Stimulated activated naive CD4-positive, alpha-beta T cell (primary cell): ENCODE measurements around the gene DEFB118.
"Not testable (repeated sequence)": the region's sequence is repeated elsewhere in the genome, so short reads cannot be mapped to it uniquely, and the experiment has no call there.

Experiments used
- DNase-seq, 6 experiments: peaks; one replicate each; lab custom pipeline; 2025; lab: John Stamatoyannopoulos, UW

The DEFB118 gene, protein sequence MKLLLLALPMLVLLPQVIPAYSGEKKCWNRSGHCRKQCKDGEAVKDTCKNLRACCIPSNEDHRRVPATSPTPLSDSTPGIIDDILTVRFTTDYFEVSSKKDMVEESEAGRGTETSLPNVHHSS

DNA sequence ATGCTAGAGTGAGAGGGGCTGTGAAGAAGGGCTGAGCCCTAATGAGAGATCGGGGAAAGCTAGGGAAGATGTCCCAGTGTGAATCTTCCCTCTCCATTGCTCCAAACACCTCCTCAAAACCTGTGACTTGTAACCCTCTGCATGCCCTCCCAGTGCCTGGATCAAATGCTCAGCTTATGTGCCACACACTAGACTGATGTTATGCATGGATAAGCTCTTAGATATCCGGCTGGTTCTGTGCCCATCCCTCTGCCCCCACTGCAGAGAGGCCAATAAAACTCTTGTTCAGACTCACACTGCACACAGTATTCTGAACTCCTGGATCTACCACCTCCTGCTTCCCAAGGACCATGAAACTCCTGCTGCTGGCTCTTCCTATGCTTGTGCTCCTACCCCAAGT lies at the start of gene DEFB118:
TSS of gene DEFB118 (plus strand) at position 301 of the 400 bp plus-strand sequence. CDS start at position 351, 50 bp downstream.
- no peak for DNase-seq

DNA sequence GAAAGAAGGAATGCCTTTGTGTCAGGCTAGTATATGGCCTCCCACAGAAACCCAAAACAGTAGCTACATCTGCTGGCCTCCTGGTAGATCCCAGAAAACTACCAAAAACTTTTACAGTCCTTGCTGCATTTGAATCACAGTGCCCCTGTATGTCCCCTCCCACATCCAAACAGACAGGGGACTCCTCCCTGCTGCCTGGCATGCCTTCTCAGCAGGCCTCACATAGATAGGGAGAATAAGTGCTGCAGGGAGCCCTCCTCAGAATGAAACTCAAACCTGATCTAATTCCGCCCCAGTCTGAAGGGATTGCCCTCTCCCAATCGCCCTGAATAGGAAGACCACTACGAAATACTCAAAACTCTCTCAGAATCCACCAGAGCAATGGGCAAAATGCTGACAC lies 45.9 kb upstream of the DEFB118 start:
- no peak for DNase-seq

DNA sequence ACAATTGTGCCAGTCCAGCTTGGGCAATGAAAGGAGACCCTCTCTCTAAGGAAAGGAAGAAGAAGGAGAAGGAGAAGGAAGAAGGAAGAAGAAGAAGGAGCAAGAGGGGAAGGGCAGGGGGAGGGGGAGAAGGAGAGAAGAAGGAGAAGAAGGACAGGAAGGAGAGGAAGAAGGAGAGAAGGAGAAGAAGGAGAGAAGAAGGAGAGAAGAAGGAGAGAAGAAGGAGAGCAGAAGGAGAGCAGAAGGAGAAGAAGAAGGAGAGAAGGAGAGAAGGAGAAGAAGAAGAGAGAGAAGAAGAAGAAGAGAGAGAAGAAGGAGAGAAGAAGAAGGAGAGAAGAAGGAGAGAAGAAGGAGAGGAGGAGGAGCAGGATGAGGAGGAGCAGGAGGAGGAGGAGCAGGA lies 37.5 kb upstream of the DEFB118 start:
- no peak for DNase-seq

DNA sequence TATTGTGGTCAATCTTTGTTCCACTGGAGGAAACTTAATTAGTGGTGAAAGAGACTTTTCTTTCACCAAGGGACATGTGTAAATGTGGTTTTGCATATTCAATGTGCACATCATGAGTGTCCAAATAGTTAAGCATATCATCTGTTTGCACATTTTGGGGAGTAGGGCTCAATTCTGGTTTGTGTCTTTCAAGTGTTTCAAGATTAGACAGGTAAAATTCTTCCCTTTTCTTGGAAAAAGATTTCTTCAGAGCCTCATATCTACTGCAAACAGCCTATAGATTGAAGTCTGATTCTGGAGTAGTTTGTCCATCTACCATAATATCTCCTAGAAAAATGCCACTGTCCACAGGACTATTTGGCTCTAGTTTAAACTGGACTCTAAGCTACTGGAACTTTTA lies 26.9 kb upstream of the DEFB118 start:
- DNase-seq: no peak

DNA sequence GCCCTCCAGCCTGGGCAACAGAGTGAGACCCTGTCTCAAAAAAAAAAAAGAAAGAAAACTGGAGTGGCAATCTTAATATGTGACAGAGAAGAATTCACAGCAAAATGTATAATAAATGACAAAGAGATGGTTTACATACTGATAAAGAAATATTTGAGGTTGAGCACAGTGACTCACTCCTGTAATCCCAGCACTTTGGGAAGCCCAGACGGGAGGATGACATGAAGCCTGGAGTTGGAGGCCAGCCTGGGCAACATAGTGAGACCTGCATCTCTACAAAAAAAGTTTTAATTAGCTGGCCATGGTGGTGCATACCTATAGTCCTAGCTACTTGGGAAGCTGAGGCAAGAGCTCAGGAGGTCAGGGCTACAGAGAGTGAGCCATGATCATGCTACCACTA lies 12.4 kb upstream of the DEFB118 start:
- DNase-seq: no peak

DNA sequence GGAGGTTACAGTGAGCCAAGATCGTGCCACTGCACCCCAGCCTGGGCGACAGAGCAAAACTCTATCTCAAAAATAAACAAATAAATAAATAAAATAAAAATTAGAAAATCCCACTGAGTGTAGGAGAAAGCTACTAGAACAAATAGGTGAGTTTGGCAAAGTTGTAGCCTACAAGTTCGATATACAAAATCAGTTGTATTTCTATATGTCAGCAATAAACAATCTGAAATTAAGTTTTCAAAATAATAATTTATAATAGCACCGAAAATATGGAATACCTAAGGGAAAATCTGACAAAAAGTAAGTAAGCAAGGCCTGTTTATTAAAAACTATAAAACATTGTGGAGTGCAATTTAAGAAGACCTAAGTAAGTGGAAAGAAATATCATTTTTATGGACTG lies 5.1 kb upstream of the DEFB118 start:
- DNase-seq: no peak

DNA sequence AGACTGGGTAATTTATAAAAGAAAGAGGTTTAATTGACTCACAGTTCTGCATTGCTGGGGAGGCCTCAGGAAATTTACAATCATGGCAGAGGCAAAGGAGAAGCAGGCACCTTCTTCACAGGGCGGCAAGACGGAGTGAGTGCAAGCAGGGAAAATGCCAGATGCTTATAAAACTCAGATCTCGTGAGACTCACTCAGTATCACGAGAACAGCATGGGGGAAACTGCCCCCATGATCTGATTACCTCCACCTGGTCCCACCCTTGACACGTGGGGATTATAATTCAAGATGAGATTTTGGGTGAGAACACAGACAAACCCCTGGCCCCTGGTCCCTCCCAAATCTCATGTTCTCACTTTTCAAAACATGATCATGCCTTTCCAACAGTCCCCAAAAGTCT lies 4.1 kb upstream of the DEFB118 start:
- DNase-seq: not testable (repeated sequence)

DNA sequence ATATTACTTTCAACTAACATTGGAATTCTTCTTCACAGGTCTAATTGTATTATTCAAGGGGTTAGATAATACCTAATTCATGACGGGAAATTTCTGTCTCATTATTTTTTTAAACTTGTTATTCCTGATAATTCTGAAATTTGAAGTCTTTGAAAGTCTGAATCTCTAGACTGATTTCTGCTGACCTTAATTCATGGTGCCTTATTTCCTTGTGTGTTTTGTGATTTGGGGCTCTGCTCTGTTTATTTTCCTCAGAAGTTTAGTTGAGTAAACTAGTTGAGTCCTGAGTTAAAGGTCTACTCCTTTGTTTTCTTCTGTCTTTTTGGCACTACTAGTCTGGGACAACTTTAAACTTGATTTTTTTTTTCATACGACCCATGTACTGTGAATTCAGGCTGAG lies 5.9 kb downstream of the DEFB118 start:
- DNase-seq: no peak

DNA sequence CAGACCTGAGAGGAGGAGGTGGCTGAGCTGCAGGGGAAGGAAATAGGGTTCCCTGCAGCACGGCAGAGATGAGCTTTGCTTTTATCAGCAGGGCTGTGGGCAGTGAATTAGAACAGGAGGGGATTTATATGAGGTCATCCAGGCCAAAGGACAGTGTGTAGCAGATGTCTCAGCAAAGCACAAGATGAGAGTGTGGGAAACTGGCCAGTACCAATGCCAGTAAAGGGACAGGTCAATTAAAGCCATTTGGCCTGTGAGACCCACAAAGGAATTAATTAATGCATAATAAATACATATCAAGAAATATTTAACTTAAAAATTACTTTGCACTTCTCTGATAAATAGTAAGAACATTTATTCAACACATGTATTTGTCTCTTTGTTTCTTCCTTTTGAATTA lies 22.1 kb downstream of the DEFB118 start, which contains the start of gene DEFB119:
TSS of gene DEFB119 (minus strand) at position 101 of the 400 bp plus-strand sequence. CDS start 107 bp downstream, outside the sequence.
- no peak for DNase-seq

DNA sequence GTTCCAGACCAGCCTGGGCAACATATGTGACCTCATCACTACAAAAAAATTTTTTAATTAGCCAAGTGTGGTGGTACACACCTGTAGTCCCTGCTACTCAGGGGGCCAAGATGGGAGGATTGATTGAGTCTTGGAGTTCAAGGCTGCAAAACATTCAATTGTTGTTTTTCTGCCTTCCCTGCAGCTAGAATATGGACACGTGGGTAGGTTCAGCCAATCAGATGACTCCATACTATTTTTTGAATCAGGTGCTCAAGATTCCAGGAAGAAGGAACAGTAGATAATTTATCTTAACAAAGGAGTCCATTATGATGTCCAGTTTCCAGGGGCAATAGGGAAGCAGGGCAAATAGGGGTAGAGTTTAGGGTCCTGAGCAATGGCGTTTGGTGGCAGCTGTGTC lies 24.4 kb downstream of the DEFB118 start:
- DNase-seq: no peak

DNA sequence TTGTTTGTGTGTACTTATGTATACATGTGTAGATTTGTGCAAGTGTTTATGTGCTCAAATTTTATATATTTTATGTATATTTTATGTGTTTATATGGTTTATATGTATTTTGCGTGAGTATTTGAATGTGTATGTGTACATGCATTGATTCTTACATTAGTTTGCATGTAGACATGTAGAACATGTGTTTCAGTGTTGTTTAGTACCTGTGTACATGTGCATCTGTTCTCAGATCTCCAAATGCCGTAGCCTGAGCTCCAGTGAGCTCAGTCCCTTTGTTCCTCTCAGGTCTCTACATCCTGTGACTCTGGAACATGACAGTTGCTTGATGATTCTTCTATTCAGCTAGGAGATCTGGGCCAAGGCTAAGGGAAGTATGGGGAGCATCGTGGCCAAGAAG lies 26.5 kb downstream of the DEFB118 start:
- DNase-seq: no peak

DNA sequence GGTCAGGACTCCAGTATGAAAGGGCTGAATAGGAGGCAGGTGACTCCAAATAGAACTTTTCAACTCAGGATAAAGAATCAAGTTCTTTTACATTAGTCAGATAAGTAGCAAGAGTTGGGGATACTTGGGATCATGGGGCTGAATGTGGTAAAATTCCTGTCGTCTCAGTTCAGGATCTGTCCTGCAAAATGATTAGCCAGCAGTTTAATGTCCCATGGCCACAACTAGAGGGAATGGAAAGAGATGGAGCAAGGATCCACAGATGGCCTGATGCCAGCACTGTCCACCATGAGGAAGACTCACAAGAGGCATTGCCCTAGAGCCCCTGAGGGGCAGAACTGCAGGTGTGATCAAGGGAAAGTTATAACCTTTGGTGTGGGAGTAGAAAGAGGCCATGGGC lies 35.5 kb downstream of the DEFB118 start:
- no peak for DNase-seq

DNA sequence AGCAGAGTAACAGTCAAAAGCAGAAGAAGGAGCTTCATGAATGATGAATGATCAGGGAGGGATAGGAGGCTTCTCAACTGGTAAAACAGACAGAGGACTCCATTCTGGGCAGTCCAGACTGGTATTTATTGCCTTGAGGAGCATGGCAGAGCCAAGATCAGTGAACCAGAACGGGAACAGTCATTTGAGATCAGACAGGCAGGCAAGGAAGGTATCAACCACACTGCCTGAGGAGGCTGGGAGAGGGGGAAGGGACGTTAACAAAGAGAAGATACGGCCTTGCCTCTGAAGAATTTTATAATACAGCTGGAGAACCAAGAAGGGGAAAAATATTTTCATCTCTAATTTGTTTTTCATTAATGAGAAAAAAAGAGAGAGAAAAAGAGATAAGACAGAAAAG lies 37.7 kb downstream of the DEFB118 start, which contains the start of gene DEFB121:
TSS of gene DEFB121 (minus strand) at position 101 of the 400 bp plus-strand sequence. CDS start at position 38, 63 bp downstream.
- DNase-seq: no peak

DNA sequence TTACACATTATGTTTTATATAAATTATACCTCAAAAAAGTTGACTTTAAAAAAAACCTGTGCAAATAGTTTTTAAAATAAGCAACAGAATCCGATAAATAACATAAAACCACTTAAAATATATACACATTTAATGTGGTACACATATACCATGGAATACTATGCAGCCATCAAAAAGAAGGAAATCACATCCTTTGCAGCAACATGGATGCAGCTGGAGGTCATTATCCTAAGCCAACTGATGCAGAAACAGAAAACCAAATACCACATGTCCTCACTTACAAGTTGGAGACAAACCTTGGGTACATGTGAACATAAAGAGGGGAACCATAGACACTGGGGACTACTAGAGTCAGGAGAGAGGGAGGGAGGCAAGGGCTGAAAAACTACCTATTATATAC lies 41.6 kb downstream of the DEFB118 start:
- no peak for DNase-seq

DNA sequence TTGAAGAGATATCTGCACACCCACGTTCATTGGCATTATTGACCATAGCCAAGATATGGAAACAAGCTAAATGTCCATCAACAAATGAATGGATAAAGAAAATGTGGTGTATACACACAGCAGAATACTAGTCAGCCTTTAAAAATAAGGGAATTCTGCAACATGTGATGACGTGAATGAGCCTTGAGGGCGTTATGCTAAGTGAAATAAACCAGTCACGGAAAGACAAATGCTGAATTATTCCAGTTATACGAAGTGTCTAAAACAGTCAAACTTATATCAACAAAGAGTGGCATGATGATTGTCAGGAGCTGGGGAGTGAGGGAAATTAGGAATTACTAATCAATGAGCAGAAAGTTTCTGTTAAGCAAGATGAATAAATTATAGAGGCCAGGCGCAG lies 46.0 kb downstream of the DEFB118 start:
- no peak for DNase-seq

DNA sequence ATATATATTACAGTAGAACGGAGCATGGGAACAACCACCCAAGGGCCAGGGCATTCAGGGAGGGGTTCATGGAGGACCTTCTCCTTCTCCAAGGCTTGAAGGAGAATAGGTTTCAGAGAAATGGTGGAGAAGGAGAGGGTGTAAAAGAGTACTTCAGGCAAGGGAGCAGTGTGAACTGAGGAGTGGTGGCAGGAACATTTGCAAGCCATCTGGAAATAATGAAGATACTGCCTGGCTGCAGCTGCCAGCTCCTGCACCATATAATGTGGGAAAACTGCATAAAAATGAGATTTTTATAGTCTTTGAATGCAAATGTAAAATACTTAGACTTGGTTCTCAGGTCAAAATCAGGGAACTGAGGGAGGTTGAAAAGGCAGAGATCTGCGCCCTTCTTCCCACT lies 47.3 kb downstream of the DEFB118 start:
- no peak for DNase-seq

DNA sequence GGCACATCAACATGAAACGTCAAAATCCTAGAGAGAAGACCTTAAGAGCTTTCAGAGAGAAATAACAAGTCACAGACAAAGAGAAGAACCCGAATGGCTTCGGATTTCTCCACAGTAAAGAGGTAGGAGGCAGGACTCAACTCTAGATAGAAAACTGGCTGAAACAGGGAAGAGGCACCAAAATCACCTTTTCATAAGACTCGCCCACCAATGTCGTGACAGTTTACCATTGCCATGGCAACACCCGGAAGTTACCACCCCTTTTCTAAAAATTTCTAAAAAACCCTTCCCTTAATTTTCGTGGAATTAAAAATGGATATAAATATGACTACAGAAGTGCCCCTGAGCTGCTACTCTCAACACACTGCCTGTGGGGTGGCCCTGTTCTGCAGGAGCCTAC lies 49.9 kb downstream of the DEFB118 start:
- DNase-seq: no peak
